ENCODE data around the gene PPA2.

- TF ChIP-seq, protein P1, sequence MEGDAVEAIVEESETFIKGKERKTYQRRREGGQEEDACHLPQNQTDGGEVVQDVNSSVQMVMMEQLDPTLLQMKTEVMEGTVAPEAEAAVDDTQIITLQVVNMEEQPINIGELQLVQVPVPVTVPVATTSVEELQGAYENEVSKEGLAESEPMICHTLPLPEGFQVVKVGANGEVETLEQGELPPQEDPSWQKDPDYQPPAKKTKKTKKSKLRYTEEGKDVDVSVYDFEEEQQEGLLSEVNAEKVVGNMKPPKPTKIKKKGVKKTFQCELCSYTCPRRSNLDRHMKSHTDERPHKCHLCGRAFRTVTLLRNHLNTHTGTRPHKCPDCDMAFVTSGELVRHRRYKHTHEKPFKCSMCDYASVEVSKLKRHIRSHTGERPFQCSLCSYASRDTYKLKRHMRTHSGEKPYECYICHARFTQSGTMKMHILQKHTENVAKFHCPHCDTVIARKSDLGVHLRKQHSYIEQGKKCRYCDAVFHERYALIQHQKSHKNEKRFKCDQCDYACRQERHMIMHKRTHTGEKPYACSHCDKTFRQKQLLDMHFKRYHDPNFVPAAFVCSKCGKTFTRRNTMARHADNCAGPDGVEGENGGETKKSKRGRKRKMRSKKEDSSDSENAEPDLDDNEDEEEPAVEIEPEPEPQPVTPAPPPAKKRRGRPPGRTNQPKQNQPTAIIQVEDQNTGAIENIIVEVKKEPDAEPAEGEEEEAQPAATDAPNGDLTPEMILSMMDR (conservative IDR thresholded peaks at IDR 0.05), result no peak
- TF ChIP-seq EZH2 (IDR thresholded peaks at IDR 0.05; ENCODE audit: low read depth), result no peak
Observed at GRCh38 chr4:105433421-105433820, 40.4 kb downstream of the PPA2 start.
